HUES6 (cell line): ENCODE data around the gene PANK2.
"Not testable (repeated sequence)": the region's sequence is repeated elsewhere in the genome, so short reads cannot be mapped to it uniquely, and the experiment has no call there.

Experiments
- H3K27ac ChIP-seq: 2 replicates; pipeline ENCODE4 v1.7.0; 2013; ENCODE audit warnings: low read depth, mild to moderate bottlenecking, low read length, inconsistent platforms
- H3K27me3 ChIP-seq: 2 replicates; pipeline ENCODE4 v1.6.1; 2013; ENCODE audit warnings: low read length; ENCODE audit not compliant: control insufficient read depth, insufficient read depth
- H3K36me3 ChIP-seq: 2 replicates; pipeline ENCODE4 v1.6.1; 2013; ENCODE audit warnings: low read length; ENCODE audit not compliant: control insufficient read depth, insufficient read depth
- H3K4me1 ChIP-seq: 2 replicates; pipeline ENCODE4 v1.6.1; 2013; ENCODE audit warnings: low read length; ENCODE audit not compliant: control insufficient read depth, insufficient read depth
- H3K4me3 ChIP-seq: 2 replicates; pipeline ENCODE4 v1.5.1; 2013; ENCODE audit warnings: low read depth, low read length
- H3K9ac ChIP-seq: one replicate; pipeline ENCODE4 v1.6.1; 2013; ENCODE audit warnings: mild to moderate bottlenecking, low read length
- H3K9me3 ChIP-seq: 2 replicates; pipeline ENCODE4 v1.6.1; 2013; ENCODE audit warnings: low read depth, low read length; ENCODE audit not compliant: control insufficient read depth, insufficient read depth

The PANK2 gene

DNA sequence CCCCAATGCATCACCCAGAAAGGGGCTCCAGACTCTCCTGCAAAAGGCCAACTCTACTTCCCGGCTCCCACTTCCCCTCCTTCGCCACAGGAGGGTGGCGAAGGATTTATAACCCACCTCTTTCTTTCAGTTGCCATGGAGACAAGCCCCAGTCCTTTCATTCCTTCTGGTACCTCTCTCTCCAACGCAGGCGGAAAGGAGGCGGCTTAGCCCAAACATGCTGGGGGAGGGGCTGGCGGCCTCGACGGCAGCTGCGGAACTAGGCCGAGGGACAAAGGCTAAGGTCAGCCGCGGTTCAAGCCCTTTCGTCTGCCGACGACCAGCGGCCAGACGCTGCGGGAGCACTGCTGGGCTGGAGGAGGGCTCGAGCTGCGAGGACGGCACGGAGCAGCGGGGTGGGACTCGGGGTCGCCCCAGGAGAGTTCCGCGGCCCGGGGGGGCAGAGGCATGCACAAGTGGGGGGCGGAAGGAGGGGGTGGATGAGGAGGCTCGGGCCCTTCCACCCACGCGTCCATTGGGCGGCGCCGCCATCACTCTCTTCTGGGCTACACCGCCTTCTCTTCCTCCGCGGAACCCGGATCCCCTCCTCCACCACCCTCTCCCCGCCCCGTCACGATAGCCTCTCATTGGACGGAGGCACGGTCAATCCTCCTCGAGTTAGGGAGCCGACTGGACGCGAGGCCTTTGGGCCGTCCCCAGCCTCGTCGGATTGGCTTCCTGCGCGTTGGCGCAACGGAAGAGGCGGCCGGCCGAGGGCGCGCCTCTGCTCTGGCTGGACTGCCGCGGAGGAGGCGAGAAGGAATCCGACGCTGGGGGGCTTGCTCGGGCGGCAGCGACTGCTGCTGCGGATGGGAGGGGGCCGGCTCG is at the start of gene PANK2:
Gene PANK2 (plus strand): TSS at position 766 of the 867 bp plus-strand sequence.
- H3K9ac ChIP-seq: peak within 1 kb of the TSS; percentile 99
- H3K27ac ChIP-seq: peak within 1 kb of the TSS; percentile 97
- peaks cover 22% of the 10 kb centered on the region for H3K4me1 ChIP-seq
- peak within 1 kb of the TSS; percentile 91 for H3K4me3 ChIP-seq
- H3K9me3 ChIP-seq: no peaks in the 10 kb centered on the region
- peaks cover 26% of the 10 kb centered on the region; the same call in 1 of the 2 replicates for H3K36me3 ChIP-seq
- H3K27me3 ChIP-seq: no peaks in the 10 kb centered on the region

DNA sequence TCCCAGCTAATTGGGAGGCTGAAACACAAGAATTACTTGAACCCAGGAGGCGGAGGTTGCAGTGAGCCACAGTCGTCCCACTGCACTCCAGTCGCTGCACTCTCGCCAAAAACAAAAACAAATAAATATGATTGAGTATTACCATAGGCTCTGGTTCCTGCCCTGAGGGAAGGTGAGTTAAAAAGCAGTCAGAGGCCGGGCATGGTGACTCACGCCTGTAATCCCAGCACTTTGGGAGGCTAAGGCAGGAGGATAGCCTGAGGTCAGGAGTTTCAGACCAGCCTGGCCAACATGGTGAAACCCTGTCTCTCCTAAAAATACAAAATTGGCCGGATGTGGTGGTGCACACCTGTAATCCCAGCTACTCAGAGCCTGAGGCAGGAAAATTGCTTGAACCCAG is 49.0 kb upstream of the PANK2 start:
- H3K27ac ChIP-seq, H3K9ac ChIP-seq, H3K36me3 ChIP-seq, H3K4me1 ChIP-seq, H3K4me3 ChIP-seq, H3K27me3 ChIP-seq, H3K9me3 ChIP-seq: not testable (repeated sequence)

DNA sequence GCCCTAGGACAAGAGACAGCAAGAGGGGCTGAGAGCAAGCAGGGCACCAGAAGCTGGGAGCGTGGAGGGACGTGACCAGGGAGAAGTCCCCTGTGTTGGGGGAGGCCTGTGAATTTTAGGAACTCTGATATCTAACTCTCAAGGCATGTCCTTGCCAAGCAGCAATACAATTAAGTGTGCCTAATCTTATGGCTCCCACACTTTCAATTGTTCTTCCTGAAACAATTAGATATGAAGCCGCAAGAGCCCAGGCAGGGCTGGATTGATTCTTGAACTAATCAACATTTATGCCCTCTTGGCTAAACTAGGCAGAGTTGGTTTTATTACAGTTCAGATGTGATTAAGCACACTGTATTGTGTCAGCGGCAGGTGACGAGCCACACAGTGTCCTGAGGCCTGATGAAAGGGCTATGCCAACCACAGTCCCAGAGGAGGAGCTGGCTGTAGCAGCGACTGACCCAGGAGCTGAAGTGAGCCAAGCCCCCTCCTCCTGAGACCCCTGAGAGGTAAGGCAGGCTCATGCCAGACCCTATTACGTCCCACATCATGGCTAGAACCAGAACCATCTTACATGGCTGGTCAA is 46.7 kb upstream of the PANK2 start:
- Histone ChIP-seq H3K9ac (no peak overlapping the region), H3K36me3 (no peaks in the 10 kb centered on the region), H3K27ac (no peak overlapping the region), H3K9me3 (no peaks in the 10 kb centered on the region), H3K4me3 (no peak overlapping the region), H3K4me1 (peaks cover 4% of the 10 kb centered on the region; the same call in 1 of the 2 replicates), H3K27me3 (no peaks in the 10 kb centered on the region)

DNA sequence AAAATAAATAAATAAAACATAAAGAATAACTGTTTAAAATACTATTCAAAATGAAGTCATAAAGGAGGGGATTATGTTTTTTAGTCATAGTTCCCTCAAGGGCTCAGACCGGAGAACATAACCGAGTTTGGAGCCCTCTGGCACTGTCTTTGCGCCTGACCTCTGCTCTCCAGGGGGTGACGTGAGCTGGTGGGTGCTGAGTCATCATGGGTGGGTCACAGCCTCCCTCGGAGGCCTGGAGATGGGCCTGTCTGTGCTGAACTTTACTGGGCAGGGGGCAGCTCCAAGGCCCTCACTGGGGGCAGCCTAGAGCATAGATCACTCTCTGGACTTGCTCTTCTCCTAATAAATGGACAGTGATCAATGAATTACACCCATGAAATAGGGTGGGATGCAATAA is 45.7 kb upstream of the PANK2 start:
- no peak overlapping the region for H3K4me3 ChIP-seq
- no peak overlapping the region for H3K27ac ChIP-seq
- no peaks in the 10 kb centered on the region for H3K9me3 ChIP-seq
- no peak overlapping the region for H3K9ac ChIP-seq
- no peaks in the 10 kb centered on the region for H3K36me3 ChIP-seq
- no peaks in the 10 kb centered on the region for H3K27me3 ChIP-seq
- H3K4me1 ChIP-seq: peaks cover 9% of the 10 kb centered on the region; the same call in 1 of the 2 replicates

DNA sequence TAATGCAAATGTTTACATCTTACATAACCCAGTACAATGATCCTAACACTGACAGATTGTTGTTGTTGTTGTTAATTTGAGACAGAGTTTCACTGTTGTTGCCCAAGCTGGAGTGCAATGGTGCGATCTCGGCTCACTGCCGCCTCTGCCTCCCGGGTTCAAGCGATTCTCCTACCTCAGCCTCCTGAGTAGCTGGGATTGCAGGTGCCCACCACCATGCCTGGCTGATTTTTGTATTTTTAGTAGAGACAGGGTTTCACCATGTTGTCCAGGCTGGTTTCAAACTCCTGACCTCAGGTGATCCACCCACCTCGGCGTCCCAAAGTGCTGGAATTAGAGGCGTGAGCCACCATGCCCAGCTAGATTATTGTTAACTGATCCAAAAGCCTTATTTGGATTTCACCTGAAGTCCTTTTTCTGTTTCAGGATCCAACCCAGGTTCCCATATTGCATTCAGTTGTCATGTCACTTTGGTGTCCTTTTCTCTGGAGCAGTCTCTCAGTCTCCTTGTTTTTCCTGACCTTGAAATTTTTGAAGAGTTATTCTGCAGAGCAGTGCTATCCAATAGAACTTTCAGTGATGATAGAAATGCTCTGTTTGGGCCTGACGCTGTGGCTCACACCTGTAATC is 45.1 kb upstream of the PANK2 start:
- H3K9me3 ChIP-seq, H3K27ac ChIP-seq, H3K36me3 ChIP-seq, H3K9ac ChIP-seq, H3K4me3 ChIP-seq, H3K27me3 ChIP-seq, H3K4me1 ChIP-seq: not testable (repeated sequence)

DNA sequence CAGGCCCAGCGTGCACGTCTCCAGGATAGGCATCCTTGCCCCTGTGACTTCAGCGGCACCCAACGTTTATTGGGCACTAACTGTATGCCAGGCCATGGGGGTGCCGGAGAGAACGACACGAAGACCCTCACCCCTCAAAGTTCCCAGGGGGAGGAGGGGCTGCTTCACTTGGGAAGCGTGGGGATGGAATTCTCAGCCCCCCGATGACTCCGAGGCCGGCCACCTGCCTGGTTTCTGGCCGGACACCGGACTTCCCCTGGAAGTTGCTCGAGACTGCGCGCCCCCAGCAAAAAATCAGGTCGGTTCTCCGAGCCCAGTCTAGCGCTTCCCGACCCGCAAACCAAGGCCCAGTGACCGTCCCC is 42.8 kb upstream of the PANK2 start:
- H3K4me3 ChIP-seq: peak overlapping the region; percentile 99
- H3K27ac ChIP-seq: no peak overlapping the region
- no peaks in the 10 kb centered on the region for H3K36me3 ChIP-seq
- H3K4me1 ChIP-seq: peaks cover 6% of the 10 kb centered on the region; the same call in 1 of the 2 replicates
- H3K9ac ChIP-seq: peak overlapping the region; percentile 84
- H3K27me3 ChIP-seq: no peaks in the 10 kb centered on the region
- H3K9me3 ChIP-seq: no peaks in the 10 kb centered on the region

DNA sequence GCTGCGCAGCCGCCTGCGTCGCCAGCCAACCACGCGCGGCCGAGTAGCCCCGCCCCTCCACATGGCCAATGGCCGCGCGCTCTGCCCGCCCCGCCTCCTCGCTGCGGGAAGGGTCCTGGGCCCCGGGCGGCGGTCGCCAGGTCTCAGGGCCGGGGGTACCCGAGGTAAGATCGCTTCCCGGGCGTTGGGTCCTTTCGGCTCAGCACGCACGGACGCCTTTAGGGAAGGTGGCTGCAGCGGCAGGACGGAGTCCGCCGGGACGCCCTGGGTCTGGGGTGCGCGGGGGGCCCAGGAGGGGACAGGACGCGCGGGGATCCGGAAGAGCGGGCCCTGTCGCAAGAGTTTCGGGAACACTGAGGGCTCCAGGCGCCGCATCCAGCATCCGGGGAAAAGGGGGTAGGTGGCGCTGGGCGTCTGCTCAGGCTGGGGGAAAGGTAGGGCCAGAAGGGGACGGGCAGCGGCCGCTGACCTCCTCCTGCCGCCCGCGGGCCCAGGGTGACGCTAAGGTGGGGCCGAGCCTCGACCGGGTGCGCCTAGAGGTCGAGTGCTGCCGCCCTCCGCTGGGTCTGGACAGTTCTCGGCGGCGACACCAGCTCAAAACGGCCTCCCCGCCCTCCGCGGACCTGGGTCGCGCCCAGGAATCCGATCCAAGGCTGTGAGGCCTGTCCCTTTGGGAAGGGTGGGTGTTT is 42.3 kb upstream of the PANK2 start, which contains the start of gene MAVS:
Gene MAVS (plus strand): TSS at position 95 of the 689 bp plus-strand sequence. CDS start 7,791 bp downstream, outside the sequence.
- H3K9ac ChIP-seq: peak within 1 kb of the TSS; percentile 84
- no peaks in the 10 kb centered on the region for H3K9me3 ChIP-seq
- H3K4me3 ChIP-seq: peak within 1 kb of the TSS; percentile 99
- H3K27ac ChIP-seq: peak within 1 kb of the TSS; percentile 69; the same call in 1 of the 2 replicates
- H3K27me3 ChIP-seq: no peaks in the 10 kb centered on the region
- peaks cover 6% of the 10 kb centered on the region; the same call in 1 of the 2 replicates for H3K4me1 ChIP-seq
- no peaks in the 10 kb centered on the region for H3K36me3 ChIP-seq

DNA sequence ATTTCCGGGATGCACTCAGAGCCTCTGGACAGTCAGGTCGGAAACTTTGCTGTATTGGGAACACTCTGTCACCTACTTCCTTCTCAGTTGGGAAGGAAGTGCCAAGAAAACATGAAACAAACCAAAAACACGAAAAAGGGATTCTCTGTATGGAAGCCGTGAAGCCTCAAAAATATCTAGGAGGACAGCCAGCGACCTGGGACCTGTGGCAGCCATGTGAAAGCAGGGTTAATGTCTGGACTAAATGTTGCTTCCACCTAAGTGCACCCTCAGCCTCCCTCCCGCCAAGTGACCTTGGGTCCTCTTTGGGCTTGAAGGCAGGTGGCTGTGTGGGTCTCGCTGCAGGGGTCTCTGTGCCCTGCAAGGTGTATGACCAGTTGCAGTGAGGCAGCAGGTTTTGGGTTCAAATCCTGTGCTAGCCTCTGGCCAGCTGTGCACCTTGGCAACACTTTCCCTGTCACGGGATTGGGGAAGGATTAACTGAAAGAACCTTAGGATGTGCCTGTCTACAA is 41.7 kb upstream of the PANK2 start:
- Histone ChIP-seq H3K36me3 (peaks cover 2% of the 10 kb centered on the region; the same call in 1 of the 2 replicates), H3K4me3 (peak overlapping the region; percentile 99), H3K9ac (peak overlapping the region; percentile 84), H3K9me3 (no peaks in the 10 kb centered on the region), H3K27ac (no peak overlapping the region), H3K27me3 (no peaks in the 10 kb centered on the region), H3K4me1 (peaks cover 6% of the 10 kb centered on the region; the same call in 1 of the 2 replicates)

DNA sequence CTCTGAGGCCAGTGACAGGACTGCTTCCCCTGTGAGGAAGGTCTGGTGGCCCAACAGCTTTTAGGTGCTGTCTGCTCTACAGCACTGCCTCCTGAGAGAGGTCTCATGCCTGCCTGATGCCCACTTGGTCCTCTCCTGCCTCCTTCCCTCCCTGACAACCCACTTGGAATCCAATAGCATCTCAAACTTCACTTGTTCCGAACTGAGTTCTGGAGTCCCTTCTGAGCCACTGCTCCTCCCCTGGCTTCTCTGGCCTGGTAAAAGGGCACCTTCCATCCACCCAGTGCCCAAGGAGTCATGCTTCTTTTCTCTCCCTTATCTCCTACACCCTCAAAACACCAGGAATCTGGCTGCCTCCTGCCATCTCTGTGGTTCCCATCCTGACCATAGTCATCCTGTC is 40.6 kb upstream of the PANK2 start:
- no peak overlapping the region for H3K9ac ChIP-seq
- H3K27me3 ChIP-seq: no peaks in the 10 kb centered on the region
- H3K4me1 ChIP-seq: peaks cover 6% of the 10 kb centered on the region; the same call in 1 of the 2 replicates
- H3K36me3 ChIP-seq: peaks cover 2% of the 10 kb centered on the region; the same call in 1 of the 2 replicates
- no peak overlapping the region for H3K4me3 ChIP-seq
- H3K9me3 ChIP-seq: no peaks in the 10 kb centered on the region
- no peak overlapping the region for H3K27ac ChIP-seq

DNA sequence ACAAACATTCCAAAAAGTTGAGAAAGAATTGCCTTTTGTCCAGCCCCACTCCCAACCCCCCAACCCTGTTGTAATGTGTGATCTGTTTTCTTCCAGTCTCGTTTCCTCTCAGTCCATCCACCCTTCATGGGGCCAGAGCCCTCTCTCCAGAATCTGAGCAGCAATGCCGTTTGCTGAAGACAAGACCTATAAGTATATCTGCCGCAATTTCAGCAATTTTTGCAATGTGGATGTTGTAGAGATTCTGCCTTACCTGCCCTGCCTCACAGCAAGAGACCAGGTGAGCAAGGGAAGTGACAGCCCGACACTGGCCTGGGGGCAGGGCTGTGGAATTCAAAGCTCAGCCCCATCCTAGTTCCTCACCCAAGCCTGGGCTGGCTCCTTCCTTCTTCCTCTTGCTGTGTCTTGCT is 34.7 kb upstream of the PANK2 start:
- no peaks in the 10 kb centered on the region for H3K27me3 ChIP-seq
- H3K4me3 ChIP-seq: no peak overlapping the region
- peaks cover 20% of the 10 kb centered on the region for H3K36me3 ChIP-seq
- H3K9ac ChIP-seq: no peak overlapping the region
- no peak overlapping the region for H3K27ac ChIP-seq
- no peaks in the 10 kb centered on the region for H3K4me1 ChIP-seq
- no peaks in the 10 kb centered on the region for H3K9me3 ChIP-seq
